Prostate gland (tissue), 2 donors: ENCODE measurements around the gene VPS52.

ENCODE experiments used
- CTCF ChIP-seq, 4 experiments: fragments of 200-600 bp in 2 of 4; fragments of 450-650 bp in 2 of 4; sonication (generic) in 2 of 4; IDR thresholded peaks; 1 replicate in 3 of 4; 2 replicates in 1 of 4; pipeline ENCODE4 v1.5.1; 2016 to 2019; ENCODE audit warnings: antibody characterized with exemption in 4 of 4, mild to moderate bottlenecking in 2 of 4, moderate library complexity in 2 of 4
- POLR2A ChIP-seq: fragments of 450-650 bp; IDR thresholded peaks from one replicate; pipeline ENCODE4 v1.6.1; 2016; ENCODE audit warnings: antibody characterized with exemption, mild to moderate bottlenecking
- POLR2AphosphoS5 ChIP-seq: sonication (generic); formaldehyde crosslinking; IDR thresholded peaks from one replicate; pipeline ENCODE4 v1.6.1; 2017; ENCODE audit warnings: antibody characterized with exemption

GRCh38 chr6:33235221-33235634 lies 36.4 kb downstream of the VPS52 start:
- no peak for TF ChIP-seq CTCF (IDR thresholded peaks at IDR 0.05)
- no peak for TF ChIP-seq POLR2A
- no peak for TF ChIP-seq POLR2AphosphoS5
